HepG2 (cell line): ENCODE data around the gene GAL3ST2. TPM values are rescaled to one million over a fixed set of nuclear protein-coding genes. Genes with fewer than 3 reads are reported as not detected.

ENCODE experiments used
- GABPB1 ChIP-seq: IDR thresholded peaks from 2 replicates; pipeline ENCODE4 v1.6.1; 2016; ENCODE audit warnings: mild to moderate bottlenecking, missing genetic modification reagents, moderate library complexity, missing compliant biosample characterization
- GPN1 ChIP-seq: sonication (generic); formaldehyde crosslinking; IDR thresholded peaks from 2 replicates; pipeline ENCODE4 v1.5.1; 2020; ENCODE audit warnings: missing genetic modification reagents, borderline replicate concordance
- KDM6A ChIP-seq: IDR thresholded peaks from 2 replicates; pipeline ENCODE4 v1.6.1; 2016; ENCODE audit warnings: low read depth
- KLF13 ChIP-seq: sonication (generic); formaldehyde crosslinking; IDR thresholded peaks from 2 replicates; pipeline ENCODE4 v1.4.0; 2020; ENCODE audit warnings: mild to moderate bottlenecking, missing genetic modification reagents
- KLF16 ChIP-seq, 2 experiments: sonication (generic) in 1 of 2; formaldehyde crosslinking in 1 of 2; IDR thresholded peaks; 2 replicates each; pipeline versions ENCODE4 v1.6.1 to v1.8.0; 2016 to 2023; ENCODE audit warnings: missing genetic modification reagents in 2 of 2, missing compliant biosample characterization in 1 of 2
- MYC ChIP-seq: sonication (generic); formaldehyde crosslinking; IDR thresholded peaks from 2 replicates; pipeline ENCODE4 v1.9.0; 2021; ENCODE audit warnings: missing genetic modification reagents, borderline replicate concordance
- NR0B2 ChIP-seq: sonication (generic); formaldehyde crosslinking; IDR thresholded peaks from 2 replicates; pipeline ENCODE4 v1.4.0; 2020; ENCODE audit warnings: mild to moderate bottlenecking, missing genetic modification reagents
- RBFOX2 ChIP-seq: fragments of 200-400 bp; formaldehyde crosslinking; IDR thresholded peaks from 2 replicates; pipeline ENCODE4 v1.6.1; 2017; ENCODE audit warnings: low read depth, mild to moderate bottlenecking, low read length
- SRF ChIP-seq: IDR thresholded peaks from 2 replicates; pipeline ENCODE4 v1.6.1; 2011; ENCODE audit warnings: mild to moderate bottlenecking, low read depth, low read length, moderate library complexity
- ZHX1 ChIP-seq: sonication (generic); formaldehyde crosslinking; IDR thresholded peaks from 2 replicates; pipeline ENCODE4 v1.8.1; 2022; ENCODE audit warnings: low read depth, mild to moderate bottlenecking, missing genetic modification reagents
- ZNF205 ChIP-seq: IDR thresholded peaks from 2 replicates; pipeline ENCODE4 v1.6.1; 2018; ENCODE audit warnings: missing biosample characterization, missing genetic modification reagents
- ZNF253 ChIP-seq: sonication (generic); formaldehyde crosslinking; IDR thresholded peaks from 2 replicates; pipeline ENCODE4 v1.8.0; 2022; ENCODE audit warnings: mild to moderate bottlenecking, missing genetic modification reagents, borderline replicate concordance
- ZNF3 ChIP-seq: IDR thresholded peaks from 2 replicates; pipeline ENCODE4 v1.7.0; 2017; ENCODE audit warnings: inconsistent platforms
- ZNF441 ChIP-seq: sonication (generic); formaldehyde crosslinking; IDR thresholded peaks from 2 replicates; pipeline ENCODE4 v1.7.0; 2021; ENCODE audit warnings: missing genetic modification reagents, borderline replicate concordance
- ZNF556 ChIP-seq: sonication (generic); formaldehyde crosslinking; IDR thresholded peaks from 2 replicates; pipeline ENCODE4 v1.4.0; 2020; ENCODE audit warnings: mild to moderate bottlenecking, missing genetic modification reagents, borderline replicate concordance
- ZNF570 ChIP-seq: sonication (generic); formaldehyde crosslinking; IDR thresholded peaks from 2 replicates; pipeline ENCODE4 v1.4.0; 2020; ENCODE audit warnings: mild to moderate bottlenecking, missing genetic modification reagents, borderline replicate concordance
- ZNF576 ChIP-seq: sonication (generic); formaldehyde crosslinking; IDR thresholded peaks from 2 replicates; pipeline ENCODE4 v1.4.0; 2020; ENCODE audit warnings: mild to moderate bottlenecking, missing genetic modification reagents
- ZNF83 ChIP-seq: sonication (generic); formaldehyde crosslinking; IDR thresholded peaks from 2 replicates; pipeline ENCODE4 v1.4.0; 2020; ENCODE audit warnings: missing genetic modification reagents, mild to moderate bottlenecking, borderline replicate concordance
- ZNF883 ChIP-seq: sonication (generic); formaldehyde crosslinking; IDR thresholded peaks from 2 replicates; pipeline ENCODE4 v1.5.1; 2020; ENCODE audit warnings: mild to moderate bottlenecking, missing genetic modification reagents; ENCODE audit errors: not compliant biosample characterization
- polyA plus RNA-seq, 8 experiments: library from polyadenylated mRNA; depleted of rRNA in 3 of 8; stranded (reverse) in 7 of 8; unstranded in 1 of 8; fragments of >200 nt; fragmentation: Illumina TruSeq in 4 of 8; extraction: Trizol in 4 of 8; gene quantifications; 2 replicates each; pipeline versions ENCODE4 v1.2.1 to v1.2.3, GENCODE V29; 2011 to 2016; ENCODE audit warnings: low read depth in 4 of 8, missing spikeins in 1 of 8, mixed read lengths in 1 of 8; ENCODE audit not compliant: insufficient read depth in 1 of 8
- total RNA-seq, 5 experiments: library from RNA; depleted of rRNA; stranded (reverse); fragments of >200 nt; fragmentation: Illumina TruSeq; extraction: Trizol; gene quantifications; 2 replicates each; pipeline ENCODE4 v1.2.3, GENCODE V29; 2016; ENCODE audit warnings: low read depth in 1 of 5
- TF ChIP-seq, protein P1 (sequence below): sonication (generic); formaldehyde crosslinking; IDR thresholded peaks from 2 replicates; pipeline ENCODE4 v1.4.0; 2020; ENCODE audit warnings: missing genetic modification reagents
- TF ChIP-seq, protein P2 (sequence below): sonication (generic); formaldehyde crosslinking; IDR thresholded peaks from 2 replicates; pipeline ENCODE4 v1.4.0; 2020; ENCODE audit warnings: missing genetic modification reagents

Gene GAL3ST2
- total and polyA plus RNA-seq, 2 of the 13 experiments (the other 11 are each of a cell fraction or from before 2014, with no cell fraction given) = 0.17 to 0.20 TPM

GRCh38 chr2:241816431-241817121 lies 40.0 kb downstream of the GAL3ST2 start (continued):
- 0 out of 2 replicates have a peak, but pooled peaks have one; percentile 22 for TF ChIP-seq ZHX1 (CRISPR knock-in tag)
- TF ChIP-seq RBFOX2 = peak; percentile 53
- no peak for TF ChIP-seq ZNF3
- no peak for TF ChIP-seq KDM6A (CRISPR knock-in tag)
- TF ChIP-seq, protein P1, sequence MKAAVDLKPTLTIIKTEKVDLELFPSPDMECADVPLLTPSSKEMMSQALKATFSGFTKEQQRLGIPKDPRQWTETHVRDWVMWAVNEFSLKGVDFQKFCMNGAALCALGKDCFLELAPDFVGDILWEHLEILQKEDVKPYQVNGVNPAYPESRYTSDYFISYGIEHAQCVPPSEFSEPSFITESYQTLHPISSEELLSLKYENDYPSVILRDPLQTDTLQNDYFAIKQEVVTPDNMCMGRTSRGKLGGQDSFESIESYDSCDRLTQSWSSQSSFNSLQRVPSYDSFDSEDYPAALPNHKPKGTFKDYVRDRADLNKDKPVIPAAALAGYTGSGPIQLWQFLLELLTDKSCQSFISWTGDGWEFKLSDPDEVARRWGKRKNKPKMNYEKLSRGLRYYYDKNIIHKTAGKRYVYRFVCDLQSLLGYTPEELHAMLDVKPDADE = no peak
- TF ChIP-seq NR0B2 = 0 out of 2 replicates have a peak, but pooled peaks have one; percentile 35
- no peak for TF ChIP-seq ZNF556 (CRISPR knock-in tag)
- TF ChIP-seq ZNF205 (CRISPR knock-in tag) = no peak
- no peak for TF ChIP-seq KLF13 (CRISPR knock-in tag)
- TF ChIP-seq ZNF253 (CRISPR knock-in tag) = no peak
- TF ChIP-seq GPN1 (CRISPR knock-in tag) = no peak
- no peak for TF ChIP-seq ZNF576 (CRISPR knock-in tag)
- no peak for TF ChIP-seq KLF16 (CRISPR knock-in tag; IDR thresholded peaks at IDR 0.05)
- no peak for TF ChIP-seq MYC
- TF ChIP-seq ZNF83 (CRISPR knock-in tag) = no peak
- TF ChIP-seq GABPB1 (CRISPR knock-in tag) = no peak
- TF ChIP-seq SRF = no peak
- no peak for TF ChIP-seq ZNF570
- TF ChIP-seq ZNF883 (CRISPR knock-in tag) = no peak
- TF ChIP-seq ZNF441 (CRISPR knock-in tag) = no peak
- TF ChIP-seq, protein P2, sequence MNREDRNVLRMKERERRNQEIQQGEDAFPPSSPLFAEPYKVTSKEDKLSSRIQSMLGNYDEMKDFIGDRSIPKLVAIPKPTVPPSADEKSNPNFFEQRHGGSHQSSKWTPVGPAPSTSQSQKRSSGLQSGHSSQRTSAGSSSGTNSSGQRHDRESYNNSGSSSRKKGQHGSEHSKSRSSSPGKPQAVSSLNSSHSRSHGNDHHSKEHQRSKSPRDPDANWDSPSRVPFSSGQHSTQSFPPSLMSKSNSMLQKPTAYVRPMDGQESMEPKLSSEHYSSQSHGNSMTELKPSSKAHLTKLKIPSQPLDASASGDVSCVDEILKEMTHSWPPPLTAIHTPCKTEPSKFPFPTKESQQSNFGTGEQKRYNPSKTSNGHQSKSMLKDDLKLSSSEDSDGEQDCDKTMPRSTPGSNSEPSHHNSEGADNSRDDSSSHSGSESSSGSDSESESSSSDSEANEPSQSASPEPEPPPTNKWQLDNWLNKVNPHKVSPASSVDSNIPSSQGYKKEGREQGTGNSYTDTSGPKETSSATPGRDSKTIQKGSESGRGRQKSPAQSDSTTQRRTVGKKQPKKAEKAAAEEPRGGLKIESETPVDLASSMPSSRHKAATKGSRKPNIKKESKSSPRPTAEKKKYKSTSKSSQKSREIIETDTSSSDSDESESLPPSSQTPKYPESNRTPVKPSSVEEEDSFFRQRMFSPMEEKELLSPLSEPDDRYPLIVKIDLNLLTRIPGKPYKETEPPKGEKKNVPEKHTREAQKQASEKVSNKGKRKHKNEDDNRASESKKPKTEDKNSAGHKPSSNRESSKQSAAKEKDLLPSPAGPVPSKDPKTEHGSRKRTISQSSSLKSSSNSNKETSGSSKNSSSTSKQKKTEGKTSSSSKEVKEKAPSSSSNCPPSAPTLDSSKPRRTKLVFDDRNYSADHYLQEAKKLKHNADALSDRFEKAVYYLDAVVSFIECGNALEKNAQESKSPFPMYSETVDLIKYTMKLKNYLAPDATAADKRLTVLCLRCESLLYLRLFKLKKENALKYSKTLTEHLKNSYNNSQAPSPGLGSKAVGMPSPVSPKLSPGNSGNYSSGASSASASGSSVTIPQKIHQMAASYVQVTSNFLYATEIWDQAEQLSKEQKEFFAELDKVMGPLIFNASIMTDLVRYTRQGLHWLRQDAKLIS (CRISPR knock-in tag) = no peak
